GM19468 (cell line): ENCODE results near the gene TMEM63C.

Experiments
- ATAC-seq: cut with Tn5 transposase; IDR thresholded peaks from one replicate; pipeline ENCODE4 v1.9.1; 2021; ENCODE audit warnings: mild to moderate bottlenecking, moderate library complexity, moderate number of reproducible peaks; ENCODE audit not compliant: unreplicated experiment; ENCODE audit errors: extremely low read depth

Gene TMEM63C

GRCh38 chr14:77181603-77182437, at the start of gene TMEM63C:
TMEM63C (plus strand) TSS chr14:77181798; CDS start chr14:77218814, 37,016 bp downstream.
- peak; percentile 73 for ATAC-seq

- no peak for ATAC-seq
Observed at GRCh38 chr14:77131871-77132486, 49.6 kb upstream of the TMEM63C start.

DNA sequence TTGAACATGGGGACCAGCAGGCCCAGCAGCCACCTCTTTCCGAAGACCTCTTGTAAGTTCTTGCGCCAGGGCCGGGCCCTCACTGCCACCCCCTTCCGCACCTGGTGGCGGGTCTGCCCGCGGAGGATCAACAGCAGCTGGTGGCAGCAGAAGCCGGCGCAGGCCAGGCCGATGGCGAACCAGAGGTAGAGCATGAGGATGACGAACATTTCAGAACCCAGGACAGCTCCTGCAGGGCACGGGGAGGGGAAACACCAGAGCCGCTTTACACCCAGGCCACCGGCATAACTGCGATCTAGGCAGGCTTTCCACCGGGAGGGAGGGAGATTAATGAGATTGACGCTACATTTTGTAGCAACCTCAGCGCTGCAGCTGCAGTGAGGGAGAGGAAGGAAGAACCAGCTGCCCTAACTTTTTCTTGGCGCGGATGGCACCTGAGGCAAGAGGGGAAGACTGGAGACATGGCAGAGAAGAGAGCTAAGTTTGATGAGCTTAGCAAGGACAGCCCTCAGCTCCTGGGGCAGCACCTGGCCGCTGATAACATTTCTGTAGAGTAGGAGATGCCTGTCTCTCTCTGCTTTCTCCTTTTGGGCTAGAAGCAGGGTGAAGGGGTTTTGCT, 47.8 kb upstream of the TMEM63C start:
- peak; percentile 26 for ATAC-seq

DNA sequence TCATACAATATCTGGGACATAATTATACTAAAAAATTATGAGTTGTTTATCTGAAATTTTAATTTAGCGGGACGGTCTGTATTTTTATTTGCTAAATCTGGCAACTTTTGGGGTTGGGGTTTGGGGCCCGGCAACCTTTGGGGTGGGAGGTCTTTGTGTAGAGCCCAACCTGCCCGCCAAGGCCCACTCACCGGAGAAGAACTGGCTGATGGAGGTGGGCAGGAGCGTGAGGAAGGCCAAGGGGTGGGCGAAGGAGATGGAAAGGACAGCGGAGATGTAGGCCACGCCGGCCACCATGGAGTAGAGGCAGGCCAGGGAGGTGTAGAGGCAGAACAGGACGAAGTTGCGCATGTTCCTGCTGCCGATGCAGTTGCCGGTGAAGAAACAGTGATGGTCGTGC, 42.6 kb upstream of the TMEM63C start:
- ATAC-seq: no peak

GRCh38 chr14:77139540-77140358, 41.8 kb upstream of the TMEM63C start:
- ATAC-seq: no peak

GRCh38 chr14:77140359-77141213, 41.0 kb upstream of the TMEM63C start:
- ATAC-seq: no peak

- ATAC-seq: no peak
Observed at GRCh38 chr14:77141214-77142004, 40.2 kb upstream of the TMEM63C start, which contains the start of gene ZDHHC22. ZDHHC22 (minus strand) TSS chr14:77141791; CDS start chr14:77139738, 2,053 bp downstream.

DNA sequence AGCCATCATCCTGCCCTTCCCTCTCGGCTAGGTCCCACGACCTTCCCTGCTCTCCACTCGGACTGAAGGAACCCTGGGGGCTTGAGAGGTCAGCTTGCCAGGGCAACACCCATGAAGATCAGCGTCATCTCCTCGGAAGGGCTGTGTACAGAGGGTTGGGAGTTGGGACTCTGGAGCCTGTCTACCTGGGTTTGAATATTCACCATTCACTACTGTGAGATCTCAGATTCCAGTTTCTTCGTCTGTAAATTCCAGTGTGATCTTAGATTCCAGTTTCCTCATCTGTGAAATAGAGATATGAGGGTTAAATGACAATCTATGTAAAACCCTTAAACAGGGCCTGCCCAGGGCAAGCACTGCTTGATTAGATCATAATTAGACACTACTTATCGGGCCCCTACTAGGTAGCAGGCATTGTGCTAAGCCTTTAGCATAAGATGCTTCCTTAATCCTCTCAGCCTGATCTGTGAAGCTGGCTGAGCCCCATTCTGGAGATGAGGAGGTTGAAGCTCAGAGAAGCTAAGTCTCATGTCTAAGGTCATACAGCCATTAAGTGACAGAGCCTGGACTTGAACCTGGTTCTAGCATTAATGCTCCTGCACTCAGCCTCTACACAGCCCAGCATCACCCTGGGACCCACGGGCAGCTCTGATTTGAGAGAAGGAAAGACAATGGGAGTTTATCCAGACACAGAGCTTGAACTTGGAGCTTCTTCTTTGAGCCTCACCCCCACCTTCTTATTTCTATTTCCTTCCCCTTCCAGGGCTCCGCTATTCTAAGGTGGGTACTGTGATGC, 39.4 kb upstream of the TMEM63C start:
- no peak for ATAC-seq

GRCh38 chr14:77143071-77143470, 38.5 kb upstream of the TMEM63C start:
- no peak for ATAC-seq

DNA sequence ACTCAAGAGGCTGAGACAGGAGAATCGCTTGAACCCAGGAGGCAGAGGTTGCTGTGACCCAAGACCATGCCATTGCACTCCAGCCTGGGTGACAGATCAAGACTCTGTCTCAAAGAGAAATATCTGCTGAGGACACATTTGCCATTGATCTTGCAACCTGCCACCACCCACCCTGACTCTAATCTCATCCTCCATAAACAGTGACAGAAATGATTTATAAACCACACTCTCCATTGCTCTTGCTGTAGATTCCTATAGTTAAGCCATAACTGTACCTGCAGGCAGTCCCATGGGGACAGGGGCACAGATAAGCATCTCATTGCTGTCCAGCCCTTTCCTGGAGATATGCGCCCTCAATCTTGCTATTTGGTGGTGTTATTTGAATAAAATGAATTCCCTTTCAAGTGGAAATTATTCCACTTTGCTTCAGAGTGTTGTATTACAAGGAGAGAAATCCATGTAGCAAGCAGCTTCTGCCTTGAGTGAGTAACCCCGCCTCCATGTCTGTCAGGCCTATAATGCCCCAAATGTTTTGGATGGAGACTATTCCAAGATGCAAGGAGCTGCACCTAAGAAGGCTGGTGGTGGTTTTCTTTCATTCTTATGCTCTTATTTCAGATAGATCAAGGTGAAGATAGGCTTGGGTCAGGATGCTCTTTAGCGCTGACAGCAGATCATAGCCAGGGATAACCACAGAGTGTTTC, 37.0 kb upstream of the TMEM63C start:
- no peak for ATAC-seq

GRCh38 chr14:77145975-77146740, 35.4 kb upstream of the TMEM63C start:
- no peak for ATAC-seq

GRCh38 chr14:77148510-77149231, 32.9 kb upstream of the TMEM63C start:
- ATAC-seq: no peak

- ATAC-seq: no peak
Observed at GRCh38 chr14:77151245-77151644, 30.4 kb upstream of the TMEM63C start.

DNA sequence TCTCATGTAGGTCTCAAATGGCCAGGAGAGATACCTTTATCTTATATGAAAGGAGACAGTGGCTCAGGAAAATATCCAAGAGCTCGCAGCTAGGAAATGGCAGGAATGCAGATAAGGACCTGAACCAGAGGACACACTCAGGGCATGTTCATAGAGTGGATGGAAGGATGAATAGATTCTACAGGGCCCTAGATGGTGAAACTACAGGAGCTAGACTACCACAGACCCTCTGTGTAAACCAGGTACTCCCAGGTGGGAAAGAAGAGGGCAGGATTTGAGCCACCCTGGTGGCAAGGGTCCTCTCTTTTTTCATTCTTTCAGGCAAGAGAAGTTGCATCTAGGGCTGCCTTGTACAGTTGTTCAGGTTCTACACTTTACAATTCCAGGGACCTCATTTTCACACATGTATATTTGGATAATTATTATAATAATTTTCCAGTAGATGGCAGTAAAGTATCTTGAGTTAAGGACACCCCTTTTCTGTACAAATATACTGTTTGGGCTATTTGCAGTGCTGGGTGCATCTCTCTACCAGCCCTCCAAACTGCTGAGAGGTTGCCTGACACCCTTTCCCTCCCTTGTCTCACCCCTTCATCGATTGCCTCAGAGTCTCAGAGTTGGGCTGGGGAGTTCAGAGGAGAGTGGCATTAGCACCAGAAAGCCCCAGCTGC, 29.5 kb upstream of the TMEM63C start:
- ATAC-seq: no peak

- no peak for ATAC-seq
Observed at GRCh38 chr14:77153802-77154201, 27.8 kb upstream of the TMEM63C start.
